Right forelimb (tissue), 1 donor: Measurements from ENCODE around the gene AMBRA1.

Source experiments
- DNase-seq: peaks from one replicate; pipeline ENCODE4 v3.0.0-alpha.2; 2018

AMBRA1 gene

GRCh38 chr11:46574656-46575055 lies 19.2 kb downstream of the AMBRA1 start:
- DNase-seq: no peak

GRCh38 chr11:46570790-46571398 lies 22.9 kb downstream of the AMBRA1 start:
- no peak for DNase-seq

GRCh38 chr11:46565232-46565840 lies 28.5 kb downstream of the AMBRA1 start:
- no peak for DNase-seq

GRCh38 chr11:46564459-46564858 lies 29.4 kb downstream of the AMBRA1 start:
- DNase-seq: no peak

GRCh38 chr11:46562527-46562926 lies 31.3 kb downstream of the AMBRA1 start:
- DNase-seq: no peak

- DNase-seq: no peak
These were observed 33.4 kb downstream of the AMBRA1 start for GRCh38 chr11:46560300-46560991.

- no peak for DNase-seq
These were observed 34.0 kb downstream of the AMBRA1 start for GRCh38 chr11:46559815-46560214.

- no peak for DNase-seq
These were observed 36.1 kb downstream of the AMBRA1 start for GRCh38 chr11:46557684-46558151.

- no peak for DNase-seq
These were observed 38.4 kb downstream of the AMBRA1 start for GRCh38 chr11:46555267-46556054.

GRCh38 chr11:46554213-46555147 lies 39.3 kb downstream of the AMBRA1 start:
- DNase-seq: no peak

GRCh38 chr11:46553814-46554212 lies 40.0 kb downstream of the AMBRA1 start:
- DNase-seq: no peak

GRCh38 chr11:46551261-46551660 lies 42.6 kb downstream of the AMBRA1 start:
- no peak for DNase-seq

GRCh38 chr11:46547579-46547978 lies 46.2 kb downstream of the AMBRA1 start:
- DNase-seq: no peak

- DNase-seq: no peak
These were observed 50.3 kb downstream of the AMBRA1 start for GRCh38 chr11:46543564-46543963.

- no peak for DNase-seq
These were observed 52.0 kb downstream of the AMBRA1 start for GRCh38 chr11:46541593-46542371.

GRCh38 chr11:46540807-46541206 lies 53.0 kb downstream of the AMBRA1 start:
- DNase-seq: no peak

- DNase-seq: peak; percentile 58
These were observed 56.1 kb downstream of the AMBRA1 start for GRCh38 chr11:46537537-46538295.

GRCh38 chr11:46537121-46537520 lies 56.7 kb downstream of the AMBRA1 start:
- DNase-seq: no peak

- no peak for DNase-seq
These were observed 58.1 kb downstream of the AMBRA1 start for GRCh38 chr11:46535688-46536087.

- DNase-seq: no peak
These were observed 59.1 kb downstream of the AMBRA1 start for GRCh38 chr11:46534711-46535110.
